ENCODE measurements around the gene ARID1B. TPM values are rescaled to one million over a fixed set of nuclear protein-coding genes. Genes with fewer than 3 reads are reported as not detected.

Gene ARID1B
- total and polyA plus RNA-seq, 2 donors (not counting 1 experiment from before 2014, with no cell fraction given) = 47.2 to 280 TPM

DNA sequence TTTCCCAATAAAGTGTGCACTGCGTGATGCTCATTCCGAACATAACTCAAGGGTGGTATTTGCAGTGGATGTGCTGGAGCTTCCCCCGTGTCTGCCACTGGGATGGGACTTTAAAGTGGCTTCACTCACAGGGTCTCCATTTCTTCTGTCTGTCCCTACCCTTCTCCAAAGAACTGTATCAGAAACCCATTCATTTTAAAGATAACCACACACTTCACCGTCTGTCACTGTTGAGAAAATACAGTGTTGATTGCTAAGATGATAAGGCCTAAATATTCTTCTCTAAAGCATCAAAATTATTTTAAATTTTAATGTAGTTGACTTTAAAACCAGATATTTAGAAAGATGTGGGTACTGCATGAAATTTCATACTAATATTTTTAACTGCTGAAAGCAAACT, 384.7 kb downstream of the ARID1B start:
- Histone ChIP-seq H3K36me3 (replicated peaks in 1 of 2; ENCODE audit: control extremely low read depth in 1 of 2, control insufficient read depth in 1 of 2, extremely low read depth in 1 of 2, insufficient read depth in 2 of 2, low read length in 1 of 2) (peaks cover 1 to 53% of the 10 kb centered on the region in 2 experiments), H3K4me3 (ENCODE audit: control extremely low read depth in 1 of 5, extremely low read depth in 1 of 5, insufficient read depth in 1 of 5, low read depth in 2 of 5, low read length in 4 of 5) (no peak overlapping the region), H3K4me1 (ENCODE audit: control insufficient read depth in 2 of 2, insufficient read depth in 2 of 2, low read length in 2 of 2) (no peaks in the 10 kb centered on the region), H3K9me3 (ENCODE audit: control extremely low read depth in 1 of 3, control insufficient read depth in 2 of 3, insufficient read depth in 1 of 3, low read length in 2 of 3) (no peaks in the 10 kb centered on the region), H3K79me2 (ENCODE audit: control insufficient read depth, insufficient read depth, low read length) (peaks cover 5% of the 10 kb centered on the region), H2AFZ (ENCODE audit: insufficient read depth, low read depth, low read length, poor library complexity, severe bottlenecking) (no peak overlapping the region), H3K27ac (ENCODE audit: low read length in 2 of 2) (no peak overlapping the region), H3K27me3 (replicated peaks in 1 of 4; ENCODE audit: control extremely low read depth in 1 of 4, control insufficient read depth in 3 of 4, insufficient read depth in 4 of 4, low read length in 3 of 4) (no peaks in the 10 kb centered on the region), H4K20me1 (ENCODE audit: control insufficient read depth, insufficient read depth, low read length, poor library complexity, severe bottlenecking) (peaks cover 9% of the 10 kb centered on the region), H3K9ac (ENCODE audit: low read length) (no peak overlapping the region), H3K4me2 (replicated peaks; ENCODE audit: low read depth, low read length, poor library complexity, severe bottlenecking) (no peak overlapping the region)
- H3K9me3 Mint-ChIP-seq (ENCODE audit: insufficient read depth) = no peaks in the 10 kb centered on the region
- POLR2A ChIA-PET = no interaction called here
- no peaks in the 10 kb centered on the region for H3K27me3 Mint-ChIP-seq
- 100% methylated on average over 2 of the region's 4 CpGs for WGBS (ENCODE audit: insufficient coverage)
- intact Hi-C loops (cut with micrococcal nuclease) = no loop called here
- ATAC-seq (ENCODE audit: low read depth) (no peak), DNase-seq (no peak)
- TF ChIP-seq EZH2 (IDR thresholded peaks at IDR 0.05; ENCODE audit: borderline replicate concordance, insufficient read depth, low read depth, low read length, poor library complexity, severe bottlenecking) = no peak
- TF ChIP-seq, protein P1, sequence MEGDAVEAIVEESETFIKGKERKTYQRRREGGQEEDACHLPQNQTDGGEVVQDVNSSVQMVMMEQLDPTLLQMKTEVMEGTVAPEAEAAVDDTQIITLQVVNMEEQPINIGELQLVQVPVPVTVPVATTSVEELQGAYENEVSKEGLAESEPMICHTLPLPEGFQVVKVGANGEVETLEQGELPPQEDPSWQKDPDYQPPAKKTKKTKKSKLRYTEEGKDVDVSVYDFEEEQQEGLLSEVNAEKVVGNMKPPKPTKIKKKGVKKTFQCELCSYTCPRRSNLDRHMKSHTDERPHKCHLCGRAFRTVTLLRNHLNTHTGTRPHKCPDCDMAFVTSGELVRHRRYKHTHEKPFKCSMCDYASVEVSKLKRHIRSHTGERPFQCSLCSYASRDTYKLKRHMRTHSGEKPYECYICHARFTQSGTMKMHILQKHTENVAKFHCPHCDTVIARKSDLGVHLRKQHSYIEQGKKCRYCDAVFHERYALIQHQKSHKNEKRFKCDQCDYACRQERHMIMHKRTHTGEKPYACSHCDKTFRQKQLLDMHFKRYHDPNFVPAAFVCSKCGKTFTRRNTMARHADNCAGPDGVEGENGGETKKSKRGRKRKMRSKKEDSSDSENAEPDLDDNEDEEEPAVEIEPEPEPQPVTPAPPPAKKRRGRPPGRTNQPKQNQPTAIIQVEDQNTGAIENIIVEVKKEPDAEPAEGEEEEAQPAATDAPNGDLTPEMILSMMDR (IDR thresholded peaks at IDR 0.05) = no peak
- H3K27ac Mint-ChIP-seq = no peak overlapping the region
- CTCF ChIA-PET = no interaction called here
- no peaks in the 10 kb centered on the region for H3K4me1 Mint-ChIP-seq
- H3K4me3 Mint-ChIP-seq = no peak overlapping the region

DNA sequence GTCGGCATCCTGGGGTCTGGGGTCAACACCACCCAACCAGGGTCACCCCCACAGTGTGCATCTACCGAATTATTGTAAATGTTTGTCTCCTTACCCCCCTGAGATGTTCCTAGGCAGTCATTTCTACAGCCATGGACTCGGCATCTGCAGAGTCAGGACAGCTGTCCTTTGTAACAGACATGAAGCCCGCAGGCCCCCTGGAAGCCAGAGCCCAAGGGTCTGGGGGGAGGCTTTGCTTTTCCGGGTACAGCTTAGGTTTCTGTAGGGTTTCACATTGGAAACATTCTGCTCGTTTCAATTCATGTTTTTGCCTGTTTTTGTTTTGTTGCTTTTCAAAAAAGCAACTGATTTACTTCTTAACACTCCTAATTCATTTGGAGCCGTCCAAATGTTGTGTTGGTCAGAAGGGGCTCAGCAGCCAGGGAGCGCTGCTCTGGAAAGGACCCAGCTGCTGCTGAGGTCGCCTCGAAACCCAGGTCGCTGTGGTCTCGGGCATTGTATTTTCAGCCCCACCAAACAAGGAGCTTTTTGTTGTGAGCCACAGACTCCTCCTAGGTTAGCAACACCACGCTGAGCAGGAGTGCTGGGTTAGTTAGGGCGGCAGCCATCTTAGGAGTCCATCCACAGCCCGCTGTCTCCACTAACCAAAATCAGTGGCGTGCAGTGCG, 385.7 kb downstream of the ARID1B start:
- H4K20me1 ChIP-seq (ENCODE audit: control insufficient read depth, insufficient read depth, low read length, poor library complexity, severe bottlenecking) = peaks cover 5% of the 10 kb centered on the region
- H3K27ac Mint-ChIP-seq = no peak overlapping the region
- WGBS (ENCODE audit: insufficient coverage) = over 99% methylated on average over 15 of the region's 17 CpGs
- H3K27ac ChIP-seq (ENCODE audit: low read length in 2 of 2) = no peak overlapping the region
- H3K9me3 Mint-ChIP-seq (ENCODE audit: insufficient read depth) = no peaks in the 10 kb centered on the region
- no peaks in the 10 kb centered on the region for H3K4me1 ChIP-seq (ENCODE audit: control insufficient read depth in 2 of 2, insufficient read depth in 2 of 2, low read length in 2 of 2)
- no peak overlapping the region for H3K4me2 ChIP-seq (replicated peaks; ENCODE audit: low read depth, low read length, poor library complexity, severe bottlenecking)
- TF ChIP-seq EZH2 (IDR thresholded peaks at IDR 0.05; ENCODE audit: borderline replicate concordance, insufficient read depth, low read depth, low read length, poor library complexity, severe bottlenecking) = no peak
- TF ChIP-seq, protein P1 (IDR thresholded peaks at IDR 0.05) = no peak
- H3K4me1 Mint-ChIP-seq = no peaks in the 10 kb centered on the region
- H3K9me3 ChIP-seq (ENCODE audit: control extremely low read depth in 1 of 3, control insufficient read depth in 2 of 3, insufficient read depth in 1 of 3, low read length in 2 of 3) = no peaks in the 10 kb centered on the region
- CTCF ChIA-PET = no interaction called here
- peaks cover 2% of the 10 kb centered on the region for H3K79me2 ChIP-seq (ENCODE audit: control insufficient read depth, insufficient read depth, low read length)
- no peak for DNase-seq
- H3K36me3 ChIP-seq (replicated peaks in 1 of 2; ENCODE audit: control extremely low read depth in 1 of 2, control insufficient read depth in 1 of 2, extremely low read depth in 1 of 2, insufficient read depth in 2 of 2, low read length in 1 of 2) = peaks cover 0 to 54% of the 10 kb centered on the region in 2 experiments
- no peaks in the 10 kb centered on the region for H3K27me3 ChIP-seq (replicated peaks in 1 of 4; ENCODE audit: control extremely low read depth in 1 of 4, control insufficient read depth in 3 of 4, insufficient read depth in 4 of 4, low read length in 3 of 4)
- ATAC-seq (ENCODE audit: low read depth) = no peak
- no peak overlapping the region for H3K9ac ChIP-seq (ENCODE audit: low read length)
- POLR2A ChIA-PET = no interaction called here
- no peak overlapping the region for H3K4me3 Mint-ChIP-seq
- H3K4me3 ChIP-seq (ENCODE audit: control extremely low read depth in 1 of 5, extremely low read depth in 1 of 5, insufficient read depth in 1 of 5, low read depth in 2 of 5, low read length in 4 of 5) = no peak overlapping the region
- intact Hi-C loops (cut with micrococcal nuclease) = no loop called here
- no peak overlapping the region for H2AFZ ChIP-seq (ENCODE audit: insufficient read depth, low read depth, low read length, poor library complexity, severe bottlenecking)
- no peaks in the 10 kb centered on the region for H3K27me3 Mint-ChIP-seq
